Liver (tissue), 9 donors: ENCODE results near the gene NEK10. TPM values are rescaled to one million over a fixed set of nuclear protein-coding genes. Genes with fewer than 3 reads are reported as not detected.
A peak's percentile ranks its signal among the peaks of the same experiment; 100 is the strongest.

Experiments
- DNase-seq: peaks from one replicate; pipeline ENCODE4 v3.0.0-alpha.2; 2017; ENCODE audit warnings: low spot score
- H3K27ac ChIP-seq, 2 donors: one replicate each; pipeline ENCODE4 v1.7.0; 2013; ENCODE audit warnings: inconsistent platforms in 2 of 2, low read length in 2 of 2, control low read depth in 1 of 2, low read depth in 1 of 2, mild to moderate bottlenecking in 1 of 2
- H3K27me3 ChIP-seq, 4 donors: one replicate each; pipeline versions ENCODE4 v1.6.1 to v1.7.0; 2013; ENCODE audit warnings: low read length in 3 of 4, inconsistent platforms in 1 of 4, mild to moderate bottlenecking in 1 of 4, moderate library complexity in 1 of 4; ENCODE audit not compliant: control insufficient read depth in 4 of 4, insufficient read depth in 4 of 4
- H3K36me3 ChIP-seq, 4 donors: one replicate each; pipeline versions ENCODE4 v1.6.1 to v1.7.0; 2013; ENCODE audit warnings: low read length in 3 of 4, mild to moderate bottlenecking in 3 of 4, low read depth in 1 of 4, moderate library complexity in 1 of 4; ENCODE audit not compliant: control insufficient read depth in 4 of 4, insufficient read depth in 3 of 4
- H3K4me1 ChIP-seq, 4 donors: one replicate each; pipeline versions ENCODE4 v1.6.1 to v1.7.0; 2013; ENCODE audit warnings: low read length in 3 of 4, mild to moderate bottlenecking in 3 of 4, moderate library complexity in 1 of 4; ENCODE audit not compliant: control insufficient read depth in 4 of 4, insufficient read depth in 4 of 4
- H3K4me3 ChIP-seq, 3 donors: one replicate each; pipeline versions ENCODE4 v1.6.1 to v1.7.0; 2013; ENCODE audit warnings: low read length in 3 of 3, control low read depth in 1 of 3, low read depth in 1 of 3, mild to moderate bottlenecking in 1 of 3
- H3K9ac ChIP-seq, 2 donors: one replicate each; pipeline ENCODE4 v1.7.0; 2013; ENCODE audit warnings: low read length in 2 of 2, mild to moderate bottlenecking in 2 of 2, moderate library complexity in 2 of 2, control low read depth in 1 of 2, low read depth in 1 of 2
- H3K9me3 ChIP-seq, 4 donors: one replicate each; pipeline versions ENCODE4 v1.6.1 to v1.7.0; 2013; ENCODE audit warnings: low read length in 3 of 4; ENCODE audit not compliant: control insufficient read depth in 4 of 4
- ATF3 ChIP-seq: IDR thresholded peaks from 2 replicates; pipeline ENCODE4 v1.6.1; 2016; ENCODE audit warnings: antibody characterized with exemption
- CTCF ChIP-seq: fragments of 150-350 bp; IDR thresholded peaks from 2 replicates; pipeline ENCODE4 v1.5.1; 2017; ENCODE audit warnings: improper control_type of control experiment, low read depth, low read length; ENCODE audit not compliant: missing input control
- EGR1 ChIP-seq, 2 donors: IDR thresholded peaks; 2 replicates each; pipeline ENCODE4 v1.6.1; 2016 to 2018; ENCODE audit warnings: antibody characterized with exemption in 2 of 2, low read depth in 2 of 2
- FOXA1 ChIP-seq: IDR thresholded peaks from 2 replicates; pipeline ENCODE4 v1.6.1; 2016; ENCODE audit warnings: antibody characterized with exemption
- FOXA2 ChIP-seq: IDR thresholded peaks from 2 replicates; pipeline ENCODE4 v1.6.1; 2016; ENCODE audit warnings: antibody characterized with exemption
- GABPA ChIP-seq, 2 donors: IDR thresholded peaks in 1 of 2; conservative IDR thresholded peaks in 1 of 2; 2 replicates each; pipeline ENCODE4 v1.6.1; 2016; ENCODE audit warnings: antibody characterized with exemption in 2 of 2, mild to moderate bottlenecking in 1 of 2, moderate library complexity in 1 of 2
- HNF4A ChIP-seq, 2 donors: conservative IDR thresholded peaks; 2 replicates each; pipeline ENCODE4 v1.6.1; 2016; ENCODE audit warnings: antibody characterized with exemption in 2 of 2, mild to moderate bottlenecking in 2 of 2
- HNF4G ChIP-seq: IDR thresholded peaks from 2 replicates; pipeline ENCODE4 v1.6.1; 2016; ENCODE audit warnings: antibody characterized with exemption
- JUND ChIP-seq, 2 donors: IDR thresholded peaks; 2 replicates each; pipeline ENCODE4 v1.6.1; 2016; ENCODE audit warnings: antibody characterized with exemption in 2 of 2
- MAX ChIP-seq: IDR thresholded peaks from 2 replicates; pipeline ENCODE4 v1.6.1; 2016; ENCODE audit warnings: antibody characterized with exemption
- NR2F2 ChIP-seq: IDR thresholded peaks from 2 replicates; pipeline ENCODE4 v1.6.1; 2016; ENCODE audit warnings: antibody characterized with exemption
- RAD21 ChIP-seq, 2 donors: IDR thresholded peaks; 2 replicates each; pipeline ENCODE4 v1.6.1; 2016; ENCODE audit warnings: antibody characterized with exemption in 2 of 2, mild to moderate bottlenecking in 2 of 2
- REST ChIP-seq: IDR thresholded peaks from 2 replicates; pipeline ENCODE4 v1.6.1; 2016; ENCODE audit warnings: antibody characterized with exemption, mild to moderate bottlenecking
- RXRA ChIP-seq, 2 donors: IDR thresholded peaks; 2 replicates each; pipeline ENCODE4 v1.6.1; 2017 to 2018; ENCODE audit warnings: antibody characterized with exemption in 2 of 2, mild to moderate bottlenecking in 1 of 2
- SP1 ChIP-seq: IDR thresholded peaks from 2 replicates; pipeline ENCODE4 v1.6.1; 2018; ENCODE audit warnings: antibody characterized with exemption, mild to moderate bottlenecking
- TAF1 ChIP-seq: conservative IDR thresholded peaks from 2 replicates; pipeline ENCODE4 v1.6.1; 2016; ENCODE audit warnings: antibody characterized with exemption, mild to moderate bottlenecking
- YY1 ChIP-seq: IDR thresholded peaks from 2 replicates; pipeline ENCODE4 v1.6.1; 2016; ENCODE audit warnings: antibody characterized with exemption, mild to moderate bottlenecking
- ZBTB33 ChIP-seq: IDR thresholded peaks from 2 replicates; pipeline ENCODE4 v1.6.1; 2016; ENCODE audit warnings: antibody characterized with exemption
- WGBS: extraction: QIAGEN DNeasy Blood & Tissue Kit; methylation state at CpG from one replicate; pipeline ENCODE4 v1.1.7; 2013; 5-methylcytosine and 5-hydroxymethylcytosine counted together
- polyA plus RNA-seq, 2 donors: library from polyadenylated mRNA; stranded (reverse) in 1 of 2; unstranded in 1 of 2; fragments of 200-250 nt in 1 of 2; fragments of >200 nt in 1 of 2; fragmentation: Nextera tagmentation in 1 of 2; extraction: Ambion mirVana in 1 of 2; gene quantifications; one replicate each; pipeline versions ENCODE4 v1.2.1 to v1.2.3, GENCODE V29; 2013 to 2015
- total RNA-seq, 2 donors: library from RNA; depleted of rRNA; stranded (reverse); fragments of >200 nt; gene quantifications; one replicate each; pipeline ENCODE4 v1.2.3, GENCODE V29; 2014
- donor health status: healthy.
- donor health status: healthy.
- donor health status: healthy.
- donor health status: healthy.
- donor health status: healthy.

The NEK10 gene
- total and polyA plus RNA-seq, 4 donors, result 0.23 to 2.1 (median 0.70) TPM; not detected in 1

GRCh38 chr3:27312044-27312668 is 57.0 kb downstream of the NEK10 start:
- no peak for DNase-seq
- TF ChIP-seq GABPA (IDR thresholded peaks at IDR 0.05 in 1 of 2, conservative IDR thresholded peaks at IDR 0.05 in 1 of 2) (no peak), EGR1 (IDR thresholded peaks at IDR 0.05; ENCODE audit: low read depth in 2 of 2) (no peak), CTCF (peak; percentile 87), NR2F2 (no peak), YY1 (no peak), REST (no peak), HNF4A (conservative IDR thresholded peaks at IDR 0.05) (peak in 1 of 2 donors; percentile 7), RXRA (IDR thresholded peaks at IDR 0.05) (peak in 1 of 2 donors; percentile 14), ZBTB33 (no peak), HNF4G (no peak), FOXA1 (no peak), MAX (no peak), RAD21 (IDR thresholded peaks at IDR 0.05) (peak; percentile 95 to 98), JUND (IDR thresholded peaks at IDR 0.05) (no peak)
- WGBS, result 28% methylated on average over 5 of the region's 5 CpGs
- no peak overlapping the region for H3K4me3 ChIP-seq
- peaks cover 0 to 3% (median 1%) of the 10 kb centered on the region in 4 donors for H3K4me1 ChIP-seq
- no peaks in the 10 kb centered on the region for H3K36me3 ChIP-seq
- H3K9ac ChIP-seq, result no peak overlapping the region
- H3K27me3 ChIP-seq, result no peaks in the 10 kb centered on the region
- no peaks in the 10 kb centered on the region for H3K9me3 ChIP-seq
- no peak overlapping the region for H3K27ac ChIP-seq

- Histone ChIP-seq H3K27me3 (no peaks in the 10 kb centered on the region), H3K36me3 (no peaks in the 10 kb centered on the region), H3K4me3 (no peak overlapping the region), H3K27ac (no peak overlapping the region), H3K9me3 (no peaks in the 10 kb centered on the region), H3K4me1 (no peaks in the 10 kb centered on the region), H3K9ac (no peak overlapping the region)
- DNase-seq, result no peak
- WGBS, result 70% methylated on average over 5 of the region's 5 CpGs
- no peak for TF ChIP-seq GABPA (IDR thresholded peaks at IDR 0.05 in 1 of 2, conservative IDR thresholded peaks at IDR 0.05 in 1 of 2)
- no peak for TF ChIP-seq RAD21 (IDR thresholded peaks at IDR 0.05)
- no peak for TF ChIP-seq CTCF
- no peak for TF ChIP-seq FOXA2
- TF ChIP-seq HNF4A (conservative IDR thresholded peaks at IDR 0.05), result no peak
- TF ChIP-seq JUND (IDR thresholded peaks at IDR 0.05), result no peak
- no peak for TF ChIP-seq TAF1
- no peak for TF ChIP-seq EGR1 (IDR thresholded peaks at IDR 0.05; ENCODE audit: low read depth in 2 of 2)
- no peak for TF ChIP-seq NR2F2
- TF ChIP-seq ZBTB33, result no peak
- TF ChIP-seq HNF4G, result no peak
- TF ChIP-seq YY1, result no peak
- no peak for TF ChIP-seq FOXA1
- no peak for TF ChIP-seq SP1
- no peak for TF ChIP-seq ATF3
- TF ChIP-seq RXRA (IDR thresholded peaks at IDR 0.05), result no peak
- TF ChIP-seq MAX, result no peak
Observed at GRCh38 chr3:27311400-27311799, 57.8 kb downstream of the NEK10 start.
